ENCODE measurements around the gene MVD. TPM values are rescaled to one million over a fixed set of nuclear protein-coding genes. Genes with fewer than 3 reads are reported as not detected.

Gene MVD
- total RNA-seq, 5 donors from 2014 or later (not counting 1 experiment from before 2014, with no cell fraction given), result 52.3 to 81.4 (median 63.4) TPM

DNA sequence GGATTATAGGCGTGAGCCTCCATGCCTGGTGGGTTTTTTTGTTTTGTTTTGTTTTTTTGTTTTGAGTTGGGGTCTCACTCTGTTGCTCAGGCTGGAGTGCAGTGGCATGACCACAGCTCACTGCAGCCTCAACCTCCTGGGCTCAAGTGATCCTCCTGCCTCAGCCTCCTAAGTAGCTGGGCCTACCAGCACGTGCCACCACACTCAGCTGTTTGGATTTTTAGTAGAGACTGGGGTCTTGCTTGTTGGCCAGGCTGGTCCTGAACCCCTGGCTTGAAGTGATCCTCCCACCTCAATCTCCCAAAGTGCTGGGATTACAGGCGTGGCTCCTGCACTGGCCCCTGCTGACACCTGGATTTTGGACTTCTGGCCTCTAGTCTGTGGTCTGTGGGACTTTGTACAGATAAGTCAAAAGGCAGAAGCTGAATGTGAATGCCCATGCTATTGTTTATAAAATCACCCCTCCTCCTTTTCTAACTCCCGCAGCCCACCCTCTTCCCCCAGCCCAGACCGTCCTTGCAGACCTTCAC, 17.7 kb upstream of the MVD start:
- POLR2A ChIA-PET, result interaction anchor here (0.6 kb wide), 3 partner anchors 22 to 59 kb away, joined by 3 to 6 read pairs (median 3); no protein-coding TSS in a partner anchor
- peaks cover 16 to 61% of the 10 kb centered on the region in 2 experiments for H3K4me1 ChIP-seq (ENCODE audit: control insufficient read depth in 1 of 2, extremely low read depth in 1 of 2, insufficient read depth in 2 of 2, low read length in 2 of 2)
- Mint-ChIP-seq H3K27me3 (no peaks in the 10 kb centered on the region), H3K4me3 (peak overlapping the region in 1 of 3 donors; percentile 72), H3K9me3 (no peaks in the 10 kb centered on the region), H3K27ac (peak overlapping the region; percentile 94 to 97), H3K36me3 (no peaks in the 10 kb centered on the region), H3K4me1 (peaks cover 40 to 45% (median 44%) of the 10 kb centered on the region in 3 donors)
- H3K4me3 ChIP-seq (ENCODE audit: control insufficient read depth in 1 of 2, extremely low read depth in 1 of 2, low read length in 1 of 2), result no peak overlapping the region
- WGBS (ENCODE audit: insufficient coverage), result 95% methylated on average over 2 of the region's 5 CpGs
- H3K27ac ChIP-seq (ENCODE audit: low read length), result peak overlapping the region; percentile 70
- H3K27me3 ChIP-seq (replicated peaks in 1 of 2; ENCODE audit: control insufficient read depth in 2 of 2, extremely low read depth in 1 of 2, insufficient read depth in 2 of 2, low read length in 1 of 2), result no peaks in the 10 kb centered on the region
- peaks cover 29 to 46% of the 10 kb centered on the region in 2 donors for H3K36me3 ChIP-seq (ENCODE audit: control insufficient read depth in 2 of 2, extremely low read depth in 1 of 2, insufficient read depth in 1 of 2, low read length in 1 of 2)
- ATAC-seq (replicated peaks in 1 of 4) (no peak), DNase-seq (no peak)
- CTCF ChIA-PET, result interaction anchor here in 1 of 2 donors (0.5 to 0.6 kb wide), 2 partner anchors 26 to 79 kb away, joined by 3 read pairs; partner anchors contain the start of genes CTU2 and RNF166
- H3K9me3 ChIP-seq, result no peaks in the 10 kb centered on the region

DNA sequence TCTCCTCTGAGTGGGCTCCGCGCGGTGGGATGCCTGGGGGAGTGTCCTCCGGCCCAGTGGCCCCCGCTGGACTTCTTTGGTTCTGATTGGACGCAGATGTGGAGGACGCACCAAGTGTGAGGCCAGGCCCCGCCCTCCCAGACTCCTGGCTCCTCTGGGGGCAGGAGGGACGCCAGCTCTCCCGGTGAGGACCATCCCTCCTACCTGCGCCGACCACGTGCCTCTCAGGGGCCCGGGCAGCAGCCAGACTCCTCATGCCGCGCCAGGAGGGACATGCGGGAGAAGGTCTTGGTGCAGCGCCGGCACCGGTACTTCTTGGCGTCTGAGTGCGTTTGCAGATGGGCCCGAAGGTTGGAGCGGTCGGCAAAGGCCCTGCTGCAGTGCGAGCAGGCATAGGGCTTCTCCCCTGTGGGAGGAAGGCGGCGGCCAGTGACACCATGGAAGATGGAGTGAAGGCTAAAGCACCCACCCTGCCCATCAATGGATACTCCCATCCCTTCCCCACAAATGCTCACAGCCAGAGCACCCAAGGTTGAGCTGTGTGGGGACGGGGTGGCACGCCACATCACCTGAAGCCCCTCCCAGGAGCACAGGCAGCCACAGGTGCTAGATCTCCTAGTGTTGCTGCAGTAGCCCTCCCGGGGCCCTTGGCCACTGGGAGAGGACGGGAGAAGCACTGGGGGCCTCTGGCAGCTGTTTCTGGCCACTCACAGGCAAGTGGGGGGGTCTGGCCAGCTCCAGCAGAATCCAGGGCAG, 15.5 kb upstream of the MVD start:
- POLR2A ChIA-PET, result no interaction called here

DNA sequence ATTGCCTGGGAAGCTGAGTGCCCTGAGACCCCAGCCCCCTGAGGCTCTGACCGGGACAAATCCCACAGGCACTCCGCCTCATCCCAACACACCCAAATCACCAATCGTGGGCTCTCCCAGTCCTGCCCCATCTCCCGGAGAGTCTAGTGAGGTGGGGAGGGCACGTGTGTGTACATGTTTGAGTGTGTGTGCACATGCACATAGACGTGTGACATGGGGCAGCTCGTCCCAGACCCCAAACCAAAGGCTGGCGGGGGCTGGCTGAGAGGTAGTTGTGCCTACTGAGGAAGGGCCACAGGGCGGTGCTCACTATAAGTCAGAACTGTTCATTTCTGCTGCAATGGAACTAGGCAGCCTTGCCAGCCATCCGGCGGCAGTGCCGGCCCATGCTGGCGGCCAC, 14.8 kb upstream of the MVD start:
- no peak for DNase-seq
- no peak overlapping the region for H3K4me3 Mint-ChIP-seq
- Histone ChIP-seq H3K27me3 (replicated peaks in 1 of 2; ENCODE audit: control insufficient read depth in 2 of 2, extremely low read depth in 1 of 2, insufficient read depth in 2 of 2, low read length in 1 of 2) (no peaks in the 10 kb centered on the region), H3K27ac (ENCODE audit: low read length) (no peak overlapping the region), H3K9me3 (no peaks in the 10 kb centered on the region), H3K4me3 (ENCODE audit: control insufficient read depth in 1 of 2, extremely low read depth in 1 of 2, low read length in 1 of 2) (no peak overlapping the region), H3K36me3 (ENCODE audit: control insufficient read depth in 2 of 2, extremely low read depth in 1 of 2, insufficient read depth in 1 of 2, low read length in 1 of 2) (peaks cover 32 to 52% of the 10 kb centered on the region in 2 donors), H3K4me1 (ENCODE audit: control insufficient read depth in 1 of 2, extremely low read depth in 1 of 2, insufficient read depth in 2 of 2, low read length in 2 of 2) (peaks cover 11 to 34% of the 10 kb centered on the region in 2 experiments)
- H3K27ac Mint-ChIP-seq, result no peak overlapping the region
- ChIA-PET POLR2A (no interaction called here), CTCF (no interaction called here)
- no peak for ATAC-seq (replicated peaks in 1 of 4)
- no peaks in the 10 kb centered on the region for H3K36me3 Mint-ChIP-seq
- H3K27me3 Mint-ChIP-seq, result no peaks in the 10 kb centered on the region
- peaks cover 19 to 22% (median 21%) of the 10 kb centered on the region in 3 donors for H3K4me1 Mint-ChIP-seq
- WGBS (ENCODE audit: insufficient coverage), result 72% methylated on average over 10 of the region's 13 CpGs
- H3K9me3 Mint-ChIP-seq, result no peaks in the 10 kb centered on the region

More for the DNA sequence above, 15.5 kb upstream of the MVD start:
- Histone ChIP-seq H3K4me1 (ENCODE audit: control insufficient read depth in 1 of 2, extremely low read depth in 1 of 2, insufficient read depth in 2 of 2, low read length in 2 of 2) (peaks cover 11 to 40% of the 10 kb centered on the region in 2 experiments), H3K36me3 (ENCODE audit: control insufficient read depth in 2 of 2, extremely low read depth in 1 of 2, insufficient read depth in 1 of 2, low read length in 1 of 2) (peaks cover 32 to 52% of the 10 kb centered on the region in 2 donors), H3K27me3 (replicated peaks in 1 of 2; ENCODE audit: control insufficient read depth in 2 of 2, extremely low read depth in 1 of 2, insufficient read depth in 2 of 2, low read length in 1 of 2) (no peaks in the 10 kb centered on the region), H3K4me3 (ENCODE audit: control insufficient read depth in 1 of 2, extremely low read depth in 1 of 2, low read length in 1 of 2) (no peak overlapping the region), H3K27ac (ENCODE audit: low read length) (no peak overlapping the region), H3K9me3 (no peaks in the 10 kb centered on the region)
- CTCF ChIA-PET, result no interaction called here
- DNase-seq, result no peak
- Mint-ChIP-seq H3K36me3 (no peaks in the 10 kb centered on the region), H3K4me1 (peaks cover 24 to 25% (median 25%) of the 10 kb centered on the region in 3 donors), H3K4me3 (no peak overlapping the region), H3K9me3 (no peaks in the 10 kb centered on the region), H3K27me3 (no peaks in the 10 kb centered on the region), H3K27ac (no peak overlapping the region)
- WGBS (ENCODE audit: insufficient coverage), result 91% methylated on average over 27 of the region's 32 CpGs
- ATAC-seq (replicated peaks in 1 of 4), result no peak

DNA sequence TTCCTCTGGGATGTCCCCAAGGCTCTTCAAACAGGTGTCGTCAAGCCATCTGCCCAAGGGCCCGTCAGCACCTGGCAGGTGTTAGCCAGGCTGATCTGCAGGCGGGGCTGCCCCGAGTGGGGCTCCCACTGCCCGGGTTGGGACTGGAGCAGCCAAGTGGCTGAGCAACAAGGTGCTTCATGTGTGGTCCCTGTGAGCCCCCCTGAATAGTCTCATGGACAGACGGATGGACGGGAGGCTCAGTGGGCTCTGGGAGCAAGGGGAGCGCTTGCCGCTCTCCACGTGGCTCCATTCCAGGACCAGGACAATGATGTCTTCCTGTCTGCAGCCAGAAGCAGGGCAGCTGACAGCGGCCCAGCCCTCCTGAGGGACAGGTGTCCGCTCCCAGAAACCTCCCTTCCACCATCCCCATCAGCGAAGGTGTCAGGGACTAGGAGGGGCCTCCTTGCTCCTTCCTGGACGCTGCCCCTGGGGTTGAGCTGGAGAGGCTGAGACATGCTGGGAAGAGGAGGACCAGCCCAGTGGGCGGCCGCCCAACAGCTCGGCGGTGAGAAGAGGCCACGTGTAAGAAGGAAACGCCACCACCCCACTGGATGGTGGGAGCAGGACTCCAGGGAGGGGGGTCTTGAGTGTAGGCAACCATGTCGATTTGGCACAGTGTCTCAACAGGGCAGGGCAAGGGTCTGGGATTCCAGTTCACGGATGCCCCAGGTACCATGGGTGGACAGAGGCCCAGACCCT, 13.8 kb upstream of the MVD start:
- ChIA-PET POLR2A (no interaction called here), CTCF (no interaction called here)
- WGBS (ENCODE audit: insufficient coverage), result 93% methylated on average over 13 of the region's 22 CpGs
- H3K27ac ChIP-seq (ENCODE audit: low read length), result no peak overlapping the region
- no peaks in the 10 kb centered on the region for H3K27me3 ChIP-seq (replicated peaks in 1 of 2; ENCODE audit: control insufficient read depth in 2 of 2, extremely low read depth in 1 of 2, insufficient read depth in 2 of 2, low read length in 1 of 2)
- no peak overlapping the region for H3K4me3 Mint-ChIP-seq
- peaks cover 9 to 13% (median 12%) of the 10 kb centered on the region in 3 donors for H3K4me1 Mint-ChIP-seq
- H3K36me3 ChIP-seq (ENCODE audit: control insufficient read depth in 2 of 2, extremely low read depth in 1 of 2, insufficient read depth in 1 of 2, low read length in 1 of 2), result peaks cover 35 to 52% of the 10 kb centered on the region in 2 donors
- H3K36me3 Mint-ChIP-seq, result no peaks in the 10 kb centered on the region
- no peak for DNase-seq
- H3K4me1 ChIP-seq (ENCODE audit: control insufficient read depth in 1 of 2, extremely low read depth in 1 of 2, insufficient read depth in 2 of 2, low read length in 2 of 2), result peaks cover 10 to 25% of the 10 kb centered on the region in 2 experiments
- no peaks in the 10 kb centered on the region for H3K9me3 ChIP-seq
- H3K27me3 Mint-ChIP-seq, result no peaks in the 10 kb centered on the region
- ATAC-seq (replicated peaks in 1 of 4), result no peak
- H3K27ac Mint-ChIP-seq, result no peak overlapping the region
- no peaks in the 10 kb centered on the region for H3K9me3 Mint-ChIP-seq
- H3K4me3 ChIP-seq (ENCODE audit: control insufficient read depth in 1 of 2, extremely low read depth in 1 of 2, low read length in 1 of 2), result no peak overlapping the region

DNA sequence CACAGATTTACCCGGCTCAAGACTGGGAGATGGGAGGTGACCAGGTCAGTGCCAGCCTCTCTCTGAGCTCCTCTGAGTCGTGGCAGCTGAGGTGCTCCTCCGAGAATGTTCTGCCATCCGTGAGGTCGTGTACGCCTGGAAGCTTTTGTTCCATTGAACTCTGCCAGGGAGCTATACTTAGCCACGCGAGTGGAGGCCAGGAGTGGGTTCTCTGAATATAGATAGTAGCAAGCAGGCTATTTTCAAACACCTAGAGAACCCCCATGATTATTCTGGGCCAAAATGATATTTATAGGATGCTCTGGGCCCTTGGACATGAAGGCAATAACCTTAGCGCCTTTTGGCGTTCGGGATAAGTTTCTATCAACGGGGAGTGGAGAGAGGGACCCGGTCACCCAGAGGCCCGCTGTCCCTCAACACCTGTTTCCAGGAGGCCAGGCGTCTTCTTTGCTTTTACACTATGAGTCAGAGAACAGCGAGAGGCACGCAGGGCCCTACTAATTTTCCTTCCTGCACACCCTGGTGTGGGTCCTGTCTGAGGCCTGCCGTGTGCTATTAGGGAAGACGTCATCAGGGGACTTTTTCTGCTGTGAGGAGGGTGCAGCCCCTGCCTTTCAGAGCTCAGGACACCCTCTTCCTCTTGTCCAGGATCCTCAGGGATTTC, 11.0 kb upstream of the MVD start:
- ChIA-PET CTCF (no interaction called here), POLR2A (no interaction called here)
- ATAC-seq (replicated peaks in 1 of 4), result no peak
- no peaks in the 10 kb centered on the region for H3K9me3 ChIP-seq
- H3K36me3 Mint-ChIP-seq, result no peaks in the 10 kb centered on the region
- no peak overlapping the region for H3K27ac ChIP-seq (ENCODE audit: low read length)
- 87% methylated on average over 9 of the region's 19 CpGs for WGBS (ENCODE audit: insufficient coverage)
- no peaks in the 10 kb centered on the region for H3K9me3 Mint-ChIP-seq
- H3K27ac Mint-ChIP-seq, result no peak overlapping the region
- no peak overlapping the region for H3K4me3 ChIP-seq (ENCODE audit: control insufficient read depth in 1 of 2, extremely low read depth in 1 of 2, low read length in 1 of 2)
- H3K27me3 ChIP-seq (replicated peaks in 1 of 2; ENCODE audit: control insufficient read depth in 2 of 2, extremely low read depth in 1 of 2, insufficient read depth in 2 of 2, low read length in 1 of 2), result no peaks in the 10 kb centered on the region
- H3K4me3 Mint-ChIP-seq, result no peak overlapping the region
- H3K36me3 ChIP-seq (ENCODE audit: control insufficient read depth in 2 of 2, extremely low read depth in 1 of 2, insufficient read depth in 1 of 2, low read length in 1 of 2), result peaks cover 29 to 36% of the 10 kb centered on the region in 2 donors
- DNase-seq, result no peak
- no peaks in the 10 kb centered on the region for H3K27me3 Mint-ChIP-seq
- peaks cover 0 to 6% of the 10 kb centered on the region in 2 experiments for H3K4me1 ChIP-seq (ENCODE audit: control insufficient read depth in 1 of 2, extremely low read depth in 1 of 2, insufficient read depth in 2 of 2, low read length in 2 of 2)
- no peaks in the 10 kb centered on the region for H3K4me1 Mint-ChIP-seq

DNA sequence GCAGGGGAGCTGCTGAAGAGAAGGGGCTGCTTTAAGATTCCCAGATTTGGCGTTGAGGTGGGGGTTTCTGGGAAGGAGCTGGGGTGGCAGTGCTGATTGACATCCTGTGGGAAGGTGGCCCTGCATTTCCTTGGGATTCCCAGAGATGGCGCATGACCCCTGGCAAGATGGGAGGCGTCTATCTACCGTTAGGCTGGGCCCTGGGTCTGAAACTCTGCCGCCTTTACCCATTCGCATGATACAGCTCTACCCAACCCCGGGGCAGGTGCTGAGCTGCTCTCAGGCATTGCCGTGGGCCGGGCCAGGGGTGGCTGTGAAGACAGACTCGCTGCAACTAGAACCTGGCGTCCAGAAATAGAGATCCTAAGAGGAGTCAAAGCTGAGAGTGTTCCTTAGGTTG, 9.9 kb upstream of the MVD start:
- Histone ChIP-seq H3K4me1 (ENCODE audit: control insufficient read depth in 1 of 2, extremely low read depth in 1 of 2, insufficient read depth in 2 of 2, low read length in 2 of 2) (no peaks in the 10 kb centered on the region), H3K9me3 (no peaks in the 10 kb centered on the region), H3K4me3 (ENCODE audit: control insufficient read depth in 1 of 2, extremely low read depth in 1 of 2, low read length in 1 of 2) (no peak overlapping the region), H3K27ac (ENCODE audit: low read length) (no peak overlapping the region), H3K27me3 (replicated peaks in 1 of 2; ENCODE audit: control insufficient read depth in 2 of 2, extremely low read depth in 1 of 2, insufficient read depth in 2 of 2, low read length in 1 of 2) (no peaks in the 10 kb centered on the region), H3K36me3 (ENCODE audit: control insufficient read depth in 2 of 2, extremely low read depth in 1 of 2, insufficient read depth in 1 of 2, low read length in 1 of 2) (peaks cover 25 to 27% of the 10 kb centered on the region in 2 donors)
- ATAC-seq (replicated peaks in 1 of 4) (no peak), DNase-seq (no peak)
- CTCF ChIA-PET, result interaction anchor here in 1 of 2 donors (0.7 kb wide), 1 partner anchor 87 kb away, joined by 3 read pairs; no protein-coding TSS in a partner anchor
- Mint-ChIP-seq H3K27ac (no peak overlapping the region), H3K4me3 (no peak overlapping the region), H3K9me3 (no peaks in the 10 kb centered on the region), H3K36me3 (peaks cover 3% of the 10 kb centered on the region), H3K27me3 (no peaks in the 10 kb centered on the region), H3K4me1 (no peaks in the 10 kb centered on the region)
- WGBS (ENCODE audit: insufficient coverage), result 92% methylated on average over 5 of the region's 11 CpGs
- POLR2A ChIA-PET, result no interaction called here
